Mucosa of stomach (tissue), 1 donor: ENCODE measurements around the gene TSHZ2.
"Not testable (repeated sequence)": the region's sequence is repeated elsewhere in the genome, so short reads cannot be mapped to it uniquely, and the experiment has no call there.

Experiments used
- H3K27me3 ChIP-seq: one replicate; pipeline ENCODE4 v1.7.0; 2013; ENCODE audit warnings: mild to moderate bottlenecking, low read length; ENCODE audit not compliant: control insufficient read depth, insufficient read depth
- H3K36me3 ChIP-seq: one replicate; pipeline ENCODE4 v1.7.0; 2013; ENCODE audit warnings: low read length; ENCODE audit not compliant: control insufficient read depth, insufficient read depth
- H3K4me1 ChIP-seq: one replicate; pipeline ENCODE4 v1.7.0; 2013; ENCODE audit warnings: mild to moderate bottlenecking, low read length; ENCODE audit not compliant: control insufficient read depth, insufficient read depth
- H3K4me3 ChIP-seq: one replicate; pipeline ENCODE4 v1.7.0; 2013; ENCODE audit warnings: low read length
- H3K9ac ChIP-seq: one replicate; pipeline ENCODE4 v1.7.0; 2013; ENCODE audit warnings: mild to moderate bottlenecking, low read length, moderate library complexity
- H3K9me3 ChIP-seq: one replicate; pipeline ENCODE4 v1.7.0; 2013; ENCODE audit warnings: mild to moderate bottlenecking, low read length, moderate library complexity; ENCODE audit not compliant: control insufficient read depth
- donor health status: Pancreatic carcinoma.

TSHZ2 gene

GRCh38 chr20:53463101-53463972 lies 491.2 kb downstream of the TSHZ2 start:
- Histone ChIP-seq H3K9ac (no peak overlapping the region), H3K36me3 (no peaks in the 10 kb centered on the region), H3K4me3 (no peak overlapping the region), H3K4me1 (no peaks in the 10 kb centered on the region), H3K27me3 (no peaks in the 10 kb centered on the region), H3K9me3 (no peaks in the 10 kb centered on the region)

GRCh38 chr20:53466279-53466678 lies 494.1 kb downstream of the TSHZ2 start:
- Histone ChIP-seq H3K4me1 (no peaks in the 10 kb centered on the region), H3K36me3 (no peaks in the 10 kb centered on the region), H3K9me3 (no peaks in the 10 kb centered on the region), H3K27me3 (no peaks in the 10 kb centered on the region), H3K4me3 (no peak overlapping the region), H3K9ac (no peak overlapping the region)

GRCh38 chr20:53468587-53468986 lies 496.4 kb downstream of the TSHZ2 start:
- no peaks in the 10 kb centered on the region for H3K9me3 ChIP-seq
- no peaks in the 10 kb centered on the region for H3K27me3 ChIP-seq
- no peak overlapping the region for H3K9ac ChIP-seq
- no peaks in the 10 kb centered on the region for H3K4me1 ChIP-seq
- no peak overlapping the region for H3K4me3 ChIP-seq
- H3K36me3 ChIP-seq, result no peaks in the 10 kb centered on the region

- not testable (repeated sequence) for H3K9ac ChIP-seq, H3K27me3 ChIP-seq, H3K36me3 ChIP-seq, H3K4me3 ChIP-seq, H3K9me3 ChIP-seq, H3K4me1 ChIP-seq
These were observed 500.7 kb downstream of the TSHZ2 start for GRCh38 chr20:53472859-53473258.

- no peak overlapping the region for H3K9ac ChIP-seq
- no peaks in the 10 kb centered on the region for H3K36me3 ChIP-seq
These were observed 508.8 kb downstream of the TSHZ2 start for GRCh38 chr20:53480913-53481312.

GRCh38 chr20:53487461-53488200 lies 515.5 kb downstream of the TSHZ2 start:
- H3K4me3 ChIP-seq, result no peak overlapping the region
- no peaks in the 10 kb centered on the region for H3K27me3 ChIP-seq
- no peaks in the 10 kb centered on the region for H3K9me3 ChIP-seq
- H3K9ac ChIP-seq, result no peak overlapping the region
- no peaks in the 10 kb centered on the region for H3K4me1 ChIP-seq
- H3K36me3 ChIP-seq, result no peaks in the 10 kb centered on the region

More at GRCh38 chr20:53480913-53481312, 508.8 kb downstream of the TSHZ2 start:
- Histone ChIP-seq H3K4me3 (no peak overlapping the region), H3K27me3 (no peaks in the 10 kb centered on the region), H3K9me3 (no peaks in the 10 kb centered on the region), H3K4me1 (no peaks in the 10 kb centered on the region)

- no peaks in the 10 kb centered on the region for H3K9me3 ChIP-seq
- H3K36me3 ChIP-seq, result no peaks in the 10 kb centered on the region
- no peak overlapping the region for H3K4me3 ChIP-seq
- H3K9ac ChIP-seq, result no peak overlapping the region
- H3K27me3 ChIP-seq, result no peaks in the 10 kb centered on the region
- H3K4me1 ChIP-seq, result no peaks in the 10 kb centered on the region
These were observed 516.7 kb downstream of the TSHZ2 start for GRCh38 chr20:53488775-53489272.

GRCh38 chr20:53489528-53489927 lies 517.4 kb downstream of the TSHZ2 start:
- Histone ChIP-seq H3K9ac (no peak overlapping the region), H3K27me3 (no peaks in the 10 kb centered on the region), H3K36me3 (no peaks in the 10 kb centered on the region), H3K9me3 (no peaks in the 10 kb centered on the region), H3K4me1 (no peaks in the 10 kb centered on the region), H3K4me3 (no peak overlapping the region)

- Histone ChIP-seq H3K36me3 (no peaks in the 10 kb centered on the region), H3K27me3 (no peaks in the 10 kb centered on the region), H3K4me3 (no peak overlapping the region), H3K9me3 (no peaks in the 10 kb centered on the region), H3K9ac (no peak overlapping the region), H3K4me1 (peaks cover under 1% of the 10 kb centered on the region)
These were observed 518.5 kb downstream of the TSHZ2 start for GRCh38 chr20:53490620-53491019.

GRCh38 chr20:53491462-53491861 lies 519.3 kb downstream of the TSHZ2 start:
- Histone ChIP-seq H3K4me1 (peaks cover 4% of the 10 kb centered on the region), H3K36me3 (no peaks in the 10 kb centered on the region), H3K4me3 (no peak overlapping the region), H3K27me3 (no peaks in the 10 kb centered on the region), H3K9ac (no peak overlapping the region), H3K9me3 (no peaks in the 10 kb centered on the region)

- Histone ChIP-seq H3K4me1 (peaks cover 4% of the 10 kb centered on the region), H3K27me3 (no peaks in the 10 kb centered on the region), H3K4me3 (no peak overlapping the region), H3K36me3 (no peaks in the 10 kb centered on the region), H3K9me3 (no peaks in the 10 kb centered on the region), H3K9ac (no peak overlapping the region)
These were observed 520.1 kb downstream of the TSHZ2 start for GRCh38 chr20:53492212-53492611.

GRCh38 chr20:53493311-53493857 lies 521.2 kb downstream of the TSHZ2 start:
- no peak overlapping the region for H3K4me3 ChIP-seq
- no peak overlapping the region for H3K9ac ChIP-seq
- H3K9me3 ChIP-seq, result no peaks in the 10 kb centered on the region
- H3K36me3 ChIP-seq, result no peaks in the 10 kb centered on the region
- no peaks in the 10 kb centered on the region for H3K27me3 ChIP-seq
- H3K4me1 ChIP-seq, result peaks cover 4% of the 10 kb centered on the region
